Colonic mucosa (tissue), 4 donors: Measurements from ENCODE around the gene C10orf53. TPM values are rescaled to one million over a fixed set of nuclear protein-coding genes. Genes with fewer than 3 reads are reported as not detected.

Experiments
- DNase-seq: peaks from one replicate; pipeline ENCODE4 v3.0.0-alpha.2; 2020
- H3K27ac ChIP-seq: fragments of 200-600 bp; one replicate; pipeline ENCODE4 v1.8.0; 2021
- H3K27me3 ChIP-seq: fragments of 200-600 bp; one replicate; pipeline ENCODE4 v1.8.0; 2021
- H3K36me3 ChIP-seq: fragments of 200-600 bp; one replicate; pipeline ENCODE4 v1.8.0; 2021
- H3K4me1 ChIP-seq: fragments of 200-600 bp; one replicate; pipeline ENCODE4 v1.8.0; 2021; ENCODE audit warnings: mild to moderate bottlenecking
- H3K4me3 ChIP-seq: fragments of 200-600 bp; one replicate; pipeline ENCODE4 v1.8.0; 2021
- H3K9ac ChIP-seq, 2 donors: one replicate each; pipeline ENCODE4 v1.7.0; 2013; ENCODE audit warnings: control low read depth in 2 of 2, low read depth in 2 of 2, low read length in 2 of 2
- H3K9me3 ChIP-seq: fragments of 200-600 bp; one replicate; pipeline ENCODE4 v1.8.0; 2021
- intact Hi-C: fragments of 100-400 bp; cut with DNase I; formaldehyde crosslinking; loops from one replicate; pipeline ENCODE4 v1.14.1; 2022
- total RNA-seq, 2 donors: library from RNA; stranded (reverse); fragmentation: NEBNext Ultra II Directional in 1 of 2; extraction: Animal tissue kit (Norgen Biotek cat#: 25700) in 1 of 2; gene quantifications; one replicate each; pipeline ENCODE4 v1.2.1, GENCODE V29; 2021
- TF ChIP-seq, protein P1 (sequence below): fragments of 200-600 bp; IDR thresholded peaks from one replicate; pipeline ENCODE4 v1.8.0; 2022; ENCODE audit warnings: antibody characterized with exemption, mild to moderate bottlenecking
- donor health status: healthy.
- donor health status: DM: no; HTN: no; CAD: no.
- donor health status: DM: no; HTN: no; CAD: no.

The C10orf53 gene
- total RNA-seq, 2 donors from 2014 or later = not detected

DNA sequence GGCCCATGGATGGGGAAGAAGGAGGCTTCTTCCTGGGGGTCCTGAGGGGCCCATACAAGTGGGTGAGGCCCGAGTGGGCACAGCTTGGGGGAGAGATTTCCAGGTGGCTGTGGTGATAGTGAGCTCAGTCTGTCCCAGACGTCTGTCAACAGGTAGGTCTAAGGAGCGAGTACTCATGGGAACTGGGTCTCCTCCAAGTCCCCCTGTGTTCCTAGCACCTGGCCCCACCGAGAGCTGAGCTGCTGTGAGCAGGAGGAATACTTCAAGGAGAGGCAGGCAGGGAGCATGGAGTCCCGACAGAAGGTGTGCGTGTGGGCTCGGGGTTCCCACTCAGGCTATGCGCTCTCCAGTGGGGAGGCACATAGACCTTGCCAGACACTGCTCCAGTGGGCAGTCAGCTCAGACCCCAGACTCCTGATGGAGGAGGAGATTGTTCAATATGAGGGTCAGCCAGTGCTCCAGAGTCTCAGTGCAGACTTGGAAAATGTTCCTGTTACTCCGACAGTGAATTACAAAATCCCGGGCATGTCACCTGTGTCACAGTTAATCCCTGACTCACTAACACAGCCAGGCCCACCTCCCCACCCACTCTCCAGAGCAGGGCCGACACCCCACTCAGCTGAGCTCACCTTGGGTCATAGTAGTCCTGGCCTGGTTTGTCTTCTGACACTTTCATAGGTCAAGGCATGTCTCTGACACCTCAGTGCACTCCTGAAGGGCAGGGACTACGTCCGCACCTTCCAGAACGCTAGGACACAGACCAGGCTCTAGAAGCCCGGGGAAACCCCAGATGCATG lies 28.2 kb upstream of the C10orf53 start:
- H3K4me3 ChIP-seq = no peak overlapping the region
- TF ChIP-seq, protein P1, sequence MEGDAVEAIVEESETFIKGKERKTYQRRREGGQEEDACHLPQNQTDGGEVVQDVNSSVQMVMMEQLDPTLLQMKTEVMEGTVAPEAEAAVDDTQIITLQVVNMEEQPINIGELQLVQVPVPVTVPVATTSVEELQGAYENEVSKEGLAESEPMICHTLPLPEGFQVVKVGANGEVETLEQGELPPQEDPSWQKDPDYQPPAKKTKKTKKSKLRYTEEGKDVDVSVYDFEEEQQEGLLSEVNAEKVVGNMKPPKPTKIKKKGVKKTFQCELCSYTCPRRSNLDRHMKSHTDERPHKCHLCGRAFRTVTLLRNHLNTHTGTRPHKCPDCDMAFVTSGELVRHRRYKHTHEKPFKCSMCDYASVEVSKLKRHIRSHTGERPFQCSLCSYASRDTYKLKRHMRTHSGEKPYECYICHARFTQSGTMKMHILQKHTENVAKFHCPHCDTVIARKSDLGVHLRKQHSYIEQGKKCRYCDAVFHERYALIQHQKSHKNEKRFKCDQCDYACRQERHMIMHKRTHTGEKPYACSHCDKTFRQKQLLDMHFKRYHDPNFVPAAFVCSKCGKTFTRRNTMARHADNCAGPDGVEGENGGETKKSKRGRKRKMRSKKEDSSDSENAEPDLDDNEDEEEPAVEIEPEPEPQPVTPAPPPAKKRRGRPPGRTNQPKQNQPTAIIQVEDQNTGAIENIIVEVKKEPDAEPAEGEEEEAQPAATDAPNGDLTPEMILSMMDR = no peak
- intact Hi-C loops = no loop called here
- H3K4me1 ChIP-seq = no peaks in the 10 kb centered on the region
- DNase-seq = no peak
- no peak overlapping the region for H3K27ac ChIP-seq
- H3K27me3 ChIP-seq = no peaks in the 10 kb centered on the region
- no peaks in the 10 kb centered on the region for H3K36me3 ChIP-seq
- H3K9me3 ChIP-seq = no peaks in the 10 kb centered on the region
- H3K9ac ChIP-seq = no peak overlapping the region

DNA sequence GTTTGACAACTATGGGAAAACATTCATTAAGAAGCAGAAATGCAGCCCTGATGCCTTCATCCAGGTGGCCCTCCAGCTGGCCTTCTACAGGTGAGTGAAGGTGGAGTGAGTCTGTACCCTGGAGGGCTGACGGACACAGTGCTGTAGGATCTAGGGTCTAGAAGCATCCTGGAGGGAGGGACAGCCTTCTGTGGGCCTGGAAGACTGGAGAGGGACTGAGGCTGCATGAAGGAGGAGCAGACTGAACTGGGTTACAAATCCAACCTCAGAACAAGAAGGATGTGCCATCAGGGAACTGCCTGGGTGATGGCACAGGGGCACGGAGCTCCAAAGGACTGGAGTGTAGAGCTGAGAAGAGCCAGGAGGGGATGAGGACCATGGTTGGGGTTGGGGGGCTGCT lies 27.5 kb upstream of the C10orf53 start:
- TF ChIP-seq, protein P1 = no peak
- Histone ChIP-seq H3K36me3 (no peaks in the 10 kb centered on the region), H3K4me3 (no peak overlapping the region), H3K27ac (no peak overlapping the region), H3K4me1 (no peaks in the 10 kb centered on the region), H3K27me3 (no peaks in the 10 kb centered on the region), H3K9me3 (no peaks in the 10 kb centered on the region), H3K9ac (no peak overlapping the region)
- intact Hi-C loops = no loop called here
- DNase-seq = no peak

GRCh38 chr10:49652421-49653272 lies 26.8 kb upstream of the C10orf53 start:
- TF ChIP-seq, protein P1 = no peak
- Histone ChIP-seq H3K27me3 (no peaks in the 10 kb centered on the region), H3K27ac (no peak overlapping the region), H3K9me3 (no peaks in the 10 kb centered on the region), H3K9ac (no peak overlapping the region), H3K4me1 (no peaks in the 10 kb centered on the region), H3K36me3 (no peaks in the 10 kb centered on the region), H3K4me3 (no peak overlapping the region)
- DNase-seq = no peak
- intact Hi-C loops = no loop called here

DNA sequence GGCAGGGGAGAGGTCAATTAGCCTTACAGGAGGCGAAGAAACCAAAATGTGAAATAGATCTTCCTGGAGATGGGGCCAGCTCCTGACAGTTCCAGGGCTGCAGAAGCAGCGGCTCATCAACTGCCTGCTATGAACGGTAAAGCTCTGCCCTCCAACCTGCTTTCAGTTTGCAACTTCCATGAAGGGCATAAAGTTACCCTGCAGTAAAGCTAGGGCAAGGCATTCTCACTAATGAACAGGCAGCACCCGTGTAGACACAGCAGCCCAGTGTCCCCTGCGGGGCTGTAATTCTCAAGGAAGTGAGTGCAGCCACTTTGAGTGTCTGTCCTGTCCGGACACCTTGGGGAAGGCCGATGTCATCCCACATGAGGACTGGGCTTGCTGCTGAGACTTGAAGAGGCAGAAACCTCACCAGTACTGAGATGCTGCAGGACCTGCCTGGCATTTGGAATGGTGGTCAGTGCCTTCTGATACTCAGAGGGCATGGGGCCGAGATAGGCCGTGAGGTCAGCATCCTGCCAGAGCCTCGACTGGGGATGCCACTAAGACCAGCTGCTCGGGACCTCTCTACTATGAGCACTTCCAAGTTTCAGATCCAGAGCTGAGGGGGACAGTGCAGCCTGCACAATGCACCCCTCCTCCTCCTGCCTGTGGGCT lies 26.1 kb upstream of the C10orf53 start:
- H3K27me3 ChIP-seq = no peaks in the 10 kb centered on the region
- H3K4me1 ChIP-seq = no peaks in the 10 kb centered on the region
- H3K36me3 ChIP-seq = no peaks in the 10 kb centered on the region
- no peaks in the 10 kb centered on the region for H3K9me3 ChIP-seq
- H3K27ac ChIP-seq = no peak overlapping the region
- no peak overlapping the region for H3K9ac ChIP-seq
- H3K4me3 ChIP-seq = no peak overlapping the region
- no peak for DNase-seq
- intact Hi-C loops = no loop called here
- TF ChIP-seq, protein P1 = no peak

DNA sequence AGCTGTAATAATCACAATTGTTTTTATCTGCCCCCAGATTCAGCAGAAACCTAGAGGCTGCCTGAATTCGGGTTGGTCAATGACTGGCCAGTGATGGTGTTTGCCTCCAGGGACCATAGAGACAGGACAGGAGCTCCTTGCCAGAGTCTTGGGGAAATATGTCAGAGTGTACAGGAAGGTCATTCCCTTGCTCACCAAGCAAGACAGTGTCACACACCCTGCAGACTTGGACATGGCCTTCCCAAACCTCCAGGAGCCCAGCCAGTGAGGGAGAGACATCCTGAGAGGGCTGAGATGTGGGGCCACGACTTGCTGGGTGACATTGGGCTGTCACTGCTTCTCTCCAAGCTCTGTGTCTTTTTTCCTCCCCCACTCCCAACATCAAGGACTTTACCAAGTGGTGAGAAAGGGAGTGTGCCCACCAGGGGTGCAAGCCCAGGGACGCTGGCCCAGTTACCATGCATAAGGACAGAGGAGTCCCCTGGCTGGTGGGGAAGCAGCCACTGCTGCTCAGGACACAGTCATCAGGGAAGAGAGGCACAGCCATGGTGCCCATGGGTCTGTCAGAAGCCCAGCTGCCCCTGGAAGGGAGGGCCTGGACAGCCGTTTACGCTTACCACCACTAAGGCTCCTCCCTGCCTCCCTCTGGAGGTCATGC lies 25.3 kb upstream of the C10orf53 start:
- H3K9ac ChIP-seq = no peak overlapping the region
- no peaks in the 10 kb centered on the region for H3K4me1 ChIP-seq
- H3K4me3 ChIP-seq = no peak overlapping the region
- no peaks in the 10 kb centered on the region for H3K27me3 ChIP-seq
- TF ChIP-seq, protein P1 = no peak
- no peaks in the 10 kb centered on the region for H3K9me3 ChIP-seq
- H3K27ac ChIP-seq = no peak overlapping the region
- H3K36me3 ChIP-seq = no peaks in the 10 kb centered on the region
- intact Hi-C loops = no loop called here
- no peak for DNase-seq
